Fibroblast of skin of right quadriceps (primary cell): ENCODE data around the gene APOBEC3G.
A peak's percentile ranks its signal among the peaks of the same experiment; 100 is the strongest.
"Not testable (repeated sequence)": the region's sequence is repeated elsewhere in the genome, so short reads cannot be mapped to it uniquely, and the experiment has no call there.

Source experiments
- DNase-seq: peaks from one replicate; pipeline ENCODE4 v3.0.0-alpha.2; 2013

APOBEC3G gene

DNA sequence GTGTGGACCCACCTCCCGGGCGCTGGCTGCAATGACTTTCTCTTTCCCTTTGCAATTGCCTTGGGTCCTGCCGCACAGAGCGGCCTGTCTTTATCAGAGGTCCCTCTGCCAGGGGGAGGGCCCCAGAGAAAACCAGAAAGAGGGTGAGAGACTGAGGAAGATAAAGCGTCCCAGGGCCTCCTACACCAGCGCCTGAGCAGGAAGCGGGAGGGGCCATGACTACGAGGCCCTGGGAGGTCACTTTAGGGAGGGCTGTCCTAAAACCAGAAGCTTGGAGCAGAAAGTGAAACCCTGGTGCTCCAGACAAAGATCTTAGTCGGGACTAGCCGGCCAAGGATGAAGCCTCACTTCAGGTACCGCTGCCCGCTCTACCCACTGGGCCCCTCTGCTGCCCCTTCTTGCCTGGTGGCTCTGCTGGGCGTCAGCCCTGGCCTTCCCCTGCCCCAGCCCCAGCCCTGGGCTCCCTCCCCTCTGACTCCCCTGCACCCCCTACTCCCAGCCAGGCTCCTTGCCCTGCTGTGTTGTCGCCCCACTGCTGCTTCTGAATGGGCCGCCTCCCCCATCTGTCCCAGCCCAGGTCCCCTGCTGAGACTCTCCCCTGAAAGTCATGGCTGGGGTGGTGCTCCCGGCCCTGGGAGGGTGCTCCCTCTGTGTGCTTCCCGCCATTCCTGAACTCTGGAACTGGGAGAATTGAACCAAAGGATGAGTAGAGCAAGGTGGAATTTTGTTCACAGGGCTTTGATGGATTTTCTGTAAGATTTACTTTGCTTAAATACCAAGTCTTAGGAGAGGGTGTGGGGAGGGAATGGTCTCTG is at the start of gene APOBEC3G:
APOBEC3G (plus strand) TSS at position 250 of the 815 bp plus-strand sequence; CDS start at position 337, 87 bp downstream.
- peak; percentile 41 for DNase-seq

- no peak for DNase-seq
Measured at GRCh38 chr22:39027717-39028116, 49.4 kb upstream of the APOBEC3G start.

DNA sequence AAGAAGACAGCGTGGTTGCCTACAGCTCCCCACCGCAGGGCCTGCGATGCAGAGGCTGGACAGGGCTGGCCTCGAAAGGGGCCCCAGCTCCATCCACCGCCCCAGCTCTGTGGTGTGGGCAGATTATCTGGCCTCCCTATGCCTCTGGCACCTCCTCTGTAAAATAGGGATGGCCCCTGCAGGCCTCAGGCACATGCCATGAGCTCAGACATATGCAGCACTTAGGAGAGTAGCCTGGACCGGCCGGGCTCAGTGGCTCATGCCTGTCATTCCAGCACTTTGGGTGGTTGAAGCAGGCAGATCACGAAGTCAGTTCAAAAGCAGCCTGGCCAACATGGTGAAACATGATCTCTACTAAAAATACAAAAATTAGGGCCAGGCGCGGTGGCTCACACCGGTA is 48.8 kb upstream of the APOBEC3G start:
- no peak for DNase-seq

- DNase-seq, result no peak
Measured at GRCh38 chr22:39029227-39029626, 47.8 kb upstream of the APOBEC3G start.

DNA sequence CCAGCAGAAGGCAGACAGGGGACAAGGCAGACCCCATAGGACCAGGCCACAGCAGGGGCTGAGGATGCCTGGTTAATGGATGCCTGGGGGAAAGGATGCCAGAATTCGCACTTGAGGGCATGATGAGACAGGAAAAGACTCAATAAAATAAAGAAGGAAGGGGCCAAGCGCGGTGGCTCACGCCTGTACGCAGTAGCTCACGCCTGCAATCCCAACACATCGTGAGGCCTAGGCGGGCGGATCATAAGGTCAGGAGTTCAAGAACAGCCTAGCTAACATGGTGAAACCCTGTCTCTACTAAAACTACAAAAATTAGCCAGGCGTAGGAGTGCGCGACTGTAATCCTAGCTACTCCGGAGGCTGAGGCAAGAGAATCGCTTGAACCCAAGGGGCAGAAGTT is 46.4 kb upstream of the APOBEC3G start:
- no peak for DNase-seq

DNA sequence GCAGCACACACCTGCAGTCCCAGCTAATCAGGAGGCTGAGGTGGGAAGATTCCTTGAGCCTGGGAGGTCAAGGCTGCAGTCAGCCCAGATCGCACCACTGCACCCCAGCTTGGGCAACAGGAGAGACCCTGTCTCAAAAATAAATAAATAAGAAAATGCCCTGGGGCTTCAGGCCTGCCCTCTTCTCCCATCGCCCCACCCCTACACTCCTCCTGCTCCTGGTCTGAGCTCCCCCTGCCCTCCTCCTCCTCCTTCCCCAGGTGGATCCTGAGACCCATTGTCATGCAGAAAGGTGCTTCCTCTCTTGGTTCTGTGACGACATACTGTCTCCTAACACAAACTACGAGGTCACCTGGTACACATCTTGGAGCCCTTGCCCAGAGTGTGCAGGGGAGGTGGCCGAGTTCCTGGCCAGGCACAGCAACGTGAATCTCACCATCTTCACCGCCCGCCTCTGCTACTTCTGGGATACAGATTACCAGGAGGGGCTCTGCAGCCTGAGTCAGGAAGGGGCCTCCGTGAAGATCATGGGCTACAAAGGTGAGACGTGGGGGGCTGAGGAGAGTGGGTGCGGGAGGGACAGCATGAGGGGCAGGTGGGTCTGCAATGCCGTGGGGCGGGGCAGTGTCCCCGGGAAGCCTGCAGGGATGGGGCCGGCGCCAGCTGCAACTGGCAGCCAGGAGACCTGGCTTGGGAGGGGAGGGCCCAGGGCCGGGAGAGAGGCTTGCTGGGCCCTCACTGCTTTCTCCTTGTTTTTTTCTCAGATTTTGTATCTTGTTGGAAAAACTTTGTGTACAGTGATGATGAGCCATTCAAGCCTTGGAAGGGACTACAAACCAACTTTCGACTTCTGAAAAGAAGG is 45.4 kb upstream of the APOBEC3G start:
- DNase-seq, result not testable (repeated sequence)

DNA sequence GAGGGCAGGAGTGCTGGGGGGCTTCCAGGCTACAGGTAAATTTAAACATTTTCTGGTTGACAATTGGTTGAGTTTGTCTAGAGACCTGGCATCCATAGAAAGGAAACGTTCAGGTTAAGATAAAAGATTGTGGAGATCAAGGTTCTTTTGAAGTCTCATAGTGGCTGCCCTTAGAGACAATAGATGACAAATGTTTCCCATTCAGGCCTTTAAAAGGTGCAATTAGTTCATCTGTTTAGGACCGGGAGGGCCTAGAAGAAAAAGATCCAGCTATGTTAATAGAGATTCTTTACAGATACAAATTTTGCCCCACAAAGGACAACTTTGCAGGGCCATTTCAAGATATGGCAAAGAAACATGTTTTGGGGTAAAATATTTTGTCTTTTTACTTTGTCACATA is 40.0 kb upstream of the APOBEC3G start:
- not testable (repeated sequence) for DNase-seq

DNA sequence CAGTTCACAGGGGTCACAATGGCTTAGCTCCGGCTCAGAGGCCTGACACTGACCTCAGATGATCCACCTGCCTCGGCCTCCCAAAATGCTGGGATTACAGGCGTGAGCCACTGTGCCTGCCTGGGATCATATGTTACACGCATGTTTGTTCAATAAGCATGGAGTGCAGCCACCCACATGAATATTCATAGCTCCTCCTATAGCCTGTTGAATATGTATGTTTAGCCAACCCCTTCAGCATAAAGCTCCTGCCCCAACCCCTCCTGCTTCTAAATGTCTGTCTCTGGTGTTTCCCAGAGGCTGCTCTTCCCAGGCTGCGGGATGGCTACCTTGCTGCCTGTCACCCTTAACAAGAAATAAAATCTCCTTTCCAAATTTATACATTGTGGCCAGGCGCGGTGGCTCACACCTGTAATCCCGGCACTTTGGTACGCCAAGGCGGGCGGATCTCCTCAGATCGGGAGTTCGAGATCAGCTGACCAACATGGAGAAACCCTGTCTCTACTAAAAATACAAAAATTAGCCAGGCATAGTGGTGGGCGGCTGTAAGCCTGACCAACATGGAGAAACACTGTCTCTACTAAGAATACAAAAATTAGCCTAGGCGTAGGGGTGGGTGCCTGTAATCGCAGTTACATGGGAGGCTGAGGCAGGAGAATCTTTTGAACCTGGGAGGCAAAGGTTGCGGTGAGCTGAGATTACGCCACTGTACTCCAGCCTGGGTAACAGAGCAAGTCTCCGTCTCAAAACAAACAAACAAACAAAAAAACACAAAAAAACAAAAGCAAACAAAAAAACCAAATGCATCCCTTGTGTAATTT is 37.6 kb upstream of the APOBEC3G start:
- DNase-seq, result no peak

DNA sequence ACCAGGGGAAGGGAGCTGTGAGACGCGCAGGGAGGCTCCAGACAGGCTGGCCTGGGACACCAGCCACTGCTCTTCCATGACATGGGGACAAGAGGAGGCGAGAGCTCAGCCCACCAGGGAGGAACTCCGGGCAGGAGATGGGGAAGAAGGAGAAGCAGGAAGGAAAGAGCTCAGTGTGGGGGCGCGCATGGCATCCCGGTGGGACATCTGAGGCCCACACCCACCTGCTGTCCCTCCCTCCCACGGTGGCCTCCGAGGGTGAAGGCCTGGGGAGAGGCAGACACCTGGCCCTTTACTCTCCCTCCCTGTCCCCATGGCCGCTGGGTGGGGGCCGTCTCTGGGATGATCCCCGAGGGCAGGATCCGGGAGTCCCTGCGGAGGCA is 36.9 kb upstream of the APOBEC3G start:
- DNase-seq, result not testable (repeated sequence)

GRCh38 chr22:39040538-39041296 is 36.4 kb upstream of the APOBEC3G start, which contains the start of gene APOBEC3F:
Gene APOBEC3F (plus strand): TSS chr22:39040864. CDS start chr22:39040961, 97 bp downstream.
- peak; percentile 47 for DNase-seq

GRCh38 chr22:39041908-39042307 is 35.2 kb upstream of the APOBEC3G start:
- no peak for DNase-seq

GRCh38 chr22:39043063-39043462 is 34.0 kb upstream of the APOBEC3G start:
- DNase-seq, result not testable (repeated sequence)

- not testable (repeated sequence) for DNase-seq
Measured at GRCh38 chr22:39045136-39045535, 31.9 kb upstream of the APOBEC3G start.

DNA sequence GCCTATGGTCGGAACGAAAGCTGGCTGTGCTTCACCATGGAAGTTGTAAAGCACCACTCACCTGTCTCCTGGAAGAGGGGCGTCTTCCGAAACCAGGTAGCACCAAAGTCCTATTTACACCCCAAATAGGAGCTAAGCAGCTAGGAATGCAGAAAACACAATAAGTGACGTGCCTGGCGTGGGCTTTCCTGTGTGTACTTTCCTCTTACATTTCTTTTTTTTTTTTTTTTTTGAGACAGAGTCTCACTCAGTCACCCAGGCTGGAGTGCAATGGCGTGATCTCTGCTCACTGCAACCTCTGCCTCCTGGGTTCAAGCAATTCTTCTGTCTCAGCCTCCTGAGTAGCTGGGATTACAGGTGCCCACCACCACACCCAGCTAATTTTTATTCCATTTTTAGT is 27.6 kb upstream of the APOBEC3G start:
- DNase-seq, result not testable (repeated sequence)

GRCh38 chr22:39051844-39052495 is 25.1 kb upstream of the APOBEC3G start:
- not testable (repeated sequence) for DNase-seq

DNA sequence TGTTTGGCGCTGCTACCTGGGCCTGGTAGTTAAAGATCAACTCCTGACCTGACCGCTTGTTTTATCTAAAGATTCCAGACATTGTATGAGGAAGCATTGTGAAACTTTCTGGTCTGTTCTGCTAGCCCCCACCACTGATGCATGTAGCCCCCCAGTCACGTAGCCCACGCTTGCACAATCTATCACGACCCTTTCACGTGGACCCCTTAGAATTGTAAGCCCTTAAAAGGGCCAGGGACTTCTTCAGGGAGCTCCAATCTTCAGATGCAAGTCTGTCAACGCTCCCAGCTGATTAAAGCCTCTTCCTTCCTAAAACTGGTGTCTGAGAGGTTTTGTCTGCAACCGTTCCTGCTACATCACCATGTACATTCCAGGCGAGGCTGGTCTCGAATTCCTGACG is 21.4 kb upstream of the APOBEC3G start:
- DNase-seq, result no peak

- DNase-seq, result not testable (repeated sequence)
Measured at GRCh38 chr22:39061290-39061689, 15.8 kb upstream of the APOBEC3G start.

GRCh38 chr22:39061951-39062350 is 15.1 kb upstream of the APOBEC3G start:
- not testable (repeated sequence) for DNase-seq

GRCh38 chr22:39063904-39064303 is 13.2 kb upstream of the APOBEC3G start:
- DNase-seq, result not testable (repeated sequence)

DNA sequence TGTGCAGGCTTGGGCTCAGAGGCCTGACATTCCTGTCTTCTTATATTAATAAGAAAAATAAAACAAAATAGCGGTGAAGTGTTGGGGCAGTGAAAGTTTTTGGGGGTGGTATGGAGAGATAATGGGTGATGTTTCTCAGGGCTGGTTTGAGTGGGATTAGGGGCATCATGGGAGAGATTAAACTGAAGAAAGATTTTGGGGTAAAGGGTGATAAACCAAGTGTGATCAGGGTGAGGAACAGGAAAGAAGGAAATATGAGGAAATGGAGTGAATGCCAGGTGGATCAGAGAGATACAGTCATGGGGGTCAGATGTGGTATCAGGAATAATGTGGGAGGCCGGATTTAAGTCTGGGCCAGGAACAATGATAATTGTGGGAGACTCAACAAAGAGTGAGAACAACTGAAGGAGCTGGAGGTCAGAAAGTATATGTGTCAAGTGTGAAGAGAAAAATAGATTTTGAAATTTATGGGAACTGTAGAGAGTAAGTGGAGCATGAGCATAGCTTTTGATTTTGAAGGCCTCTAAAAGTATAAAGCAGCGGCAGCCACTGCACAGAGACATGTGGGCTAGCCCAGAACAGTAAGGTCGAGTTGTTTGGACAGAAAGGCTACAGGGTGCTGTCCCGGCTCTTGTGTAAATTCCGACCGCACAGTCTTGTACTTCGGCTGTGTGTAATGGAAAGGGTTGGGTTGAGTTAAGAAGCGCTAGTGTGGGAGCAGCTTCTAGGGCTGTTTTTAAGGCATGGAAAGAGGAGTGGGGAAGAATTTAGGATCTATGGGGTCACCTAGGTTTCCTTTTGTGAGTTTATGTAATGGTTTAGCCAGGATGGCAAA is 10.4 kb upstream of the APOBEC3G start:
- DNase-seq, result not testable (repeated sequence)
